H1 (cell line): Measurements from ENCODE around the gene DDX1.

Experiments used
- BCL11A ChIP-seq, 2 experiments: IDR thresholded peaks; one replicate each; pipeline ENCODE4 v1.6.1; 2011; ENCODE audit warnings: low read depth in 2 of 2, low read length in 2 of 2, mild to moderate bottlenecking in 2 of 2
- EZH2 ChIP-seq: fragments of 200-600 bp; sonication (generic); IDR thresholded peaks from 2 replicates; pipeline ENCODE4 v1.7.1; 2012; ENCODE audit warnings: low read depth, mild to moderate bottlenecking, moderate library complexity, low read length, inconsistent platforms; ENCODE audit not compliant: severe bottlenecking
- POLR2A ChIP-seq, 2 experiments: IDR thresholded peaks; 1 replicate in 1 of 2; 2 replicates in 1 of 2; pipeline ENCODE4 v1.6.1; 2011; ENCODE audit warnings: low read depth in 2 of 2, low read length in 2 of 2, mild to moderate bottlenecking in 2 of 2; ENCODE audit errors: control extremely low read depth in 1 of 2
- POLR2AphosphoS5 ChIP-seq: IDR thresholded peaks from 2 replicates; pipeline ENCODE4 v1.6.1; 2011; ENCODE audit warnings: low read depth, low read length
- RNF2 ChIP-seq: fragments of 200-900, 300-1000 bp; sonication (generic); IDR thresholded peaks from 2 replicates; pipeline ENCODE4 v1.7.1; 2016; ENCODE audit warnings: borderline replicate concordance, low read depth, mild to moderate bottlenecking, antibody characterized with exemption, low read length; ENCODE audit not compliant: poor library complexity, severe bottlenecking; ENCODE audit errors: missing control alignments
- SIX5 ChIP-seq: IDR thresholded peaks from 2 replicates; pipeline ENCODE4 v1.6.1; 2011; ENCODE audit warnings: mild to moderate bottlenecking, low read depth, low read length
- YY1 ChIP-seq: IDR thresholded peaks from 2 replicates; pipeline ENCODE4 v1.6.1; 2011; ENCODE audit warnings: low read depth, mild to moderate bottlenecking, low read length
- ZNF274 ChIP-seq: IDR thresholded peaks from 2 replicates; pipeline ENCODE4 v1.7.0; 2012; ENCODE audit warnings: low read length, borderline replicate concordance; ENCODE audit errors: extremely low read depth
- TF ChIP-seq, protein P1 (sequence below), 3 experiments: IDR thresholded peaks; 1 replicate in 2 of 3; 2 replicates in 1 of 3; pipeline versions ENCODE4 v1.5.1 to v1.6.1; 2011; ENCODE audit warnings: low read length in 3 of 3, mild to moderate bottlenecking in 3 of 3, inconsistent platforms in 2 of 3, low read depth in 1 of 3, moderate library complexity in 1 of 3; ENCODE audit not compliant: insufficient read depth in 1 of 3; ENCODE audit errors: control extremely low read depth in 1 of 3

DNA sequence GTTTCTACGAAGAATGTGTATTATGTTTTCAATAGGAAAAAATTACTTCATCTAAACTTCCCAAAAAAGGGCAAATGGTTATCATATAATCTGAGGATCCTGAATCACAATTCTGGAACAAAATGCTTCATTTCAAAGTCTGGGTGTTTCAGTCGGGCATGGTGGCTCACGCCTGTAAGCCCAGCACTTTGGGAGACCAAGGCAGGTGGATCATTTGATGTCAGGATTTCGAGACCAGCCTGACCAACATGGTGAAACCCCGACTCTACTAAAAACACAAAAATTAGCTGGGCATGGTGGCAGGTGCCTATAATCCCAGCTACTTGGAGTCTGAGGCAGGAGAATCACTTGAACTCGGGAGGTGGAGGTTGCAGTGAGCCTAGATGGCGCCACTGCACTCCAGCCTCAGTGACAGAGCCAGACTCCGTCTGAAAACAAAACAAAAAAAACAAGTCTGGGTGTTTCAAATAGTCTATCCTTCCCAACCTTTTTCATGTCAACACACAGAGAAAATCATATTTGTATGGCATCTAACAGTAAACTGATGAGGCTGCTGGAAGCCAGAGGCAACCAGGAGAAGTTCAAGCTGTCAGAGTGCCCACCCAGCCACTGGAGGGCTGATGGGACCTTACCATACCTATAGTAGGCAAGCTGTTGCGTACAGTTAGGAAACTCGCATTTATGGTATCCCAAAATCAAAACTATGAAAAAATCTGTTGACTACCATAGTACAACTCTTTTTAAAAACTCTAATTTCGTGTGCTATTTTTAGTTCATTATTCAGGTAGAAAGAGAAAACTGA is 45.2 kb upstream of the DDX1 start:
- TF ChIP-seq, protein P1, sequence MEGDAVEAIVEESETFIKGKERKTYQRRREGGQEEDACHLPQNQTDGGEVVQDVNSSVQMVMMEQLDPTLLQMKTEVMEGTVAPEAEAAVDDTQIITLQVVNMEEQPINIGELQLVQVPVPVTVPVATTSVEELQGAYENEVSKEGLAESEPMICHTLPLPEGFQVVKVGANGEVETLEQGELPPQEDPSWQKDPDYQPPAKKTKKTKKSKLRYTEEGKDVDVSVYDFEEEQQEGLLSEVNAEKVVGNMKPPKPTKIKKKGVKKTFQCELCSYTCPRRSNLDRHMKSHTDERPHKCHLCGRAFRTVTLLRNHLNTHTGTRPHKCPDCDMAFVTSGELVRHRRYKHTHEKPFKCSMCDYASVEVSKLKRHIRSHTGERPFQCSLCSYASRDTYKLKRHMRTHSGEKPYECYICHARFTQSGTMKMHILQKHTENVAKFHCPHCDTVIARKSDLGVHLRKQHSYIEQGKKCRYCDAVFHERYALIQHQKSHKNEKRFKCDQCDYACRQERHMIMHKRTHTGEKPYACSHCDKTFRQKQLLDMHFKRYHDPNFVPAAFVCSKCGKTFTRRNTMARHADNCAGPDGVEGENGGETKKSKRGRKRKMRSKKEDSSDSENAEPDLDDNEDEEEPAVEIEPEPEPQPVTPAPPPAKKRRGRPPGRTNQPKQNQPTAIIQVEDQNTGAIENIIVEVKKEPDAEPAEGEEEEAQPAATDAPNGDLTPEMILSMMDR (IDR thresholded peaks at IDR 0.05; ENCODE audit: control extremely low read depth in 1 of 3, insufficient read depth in 1 of 3, low read depth in 1 of 3, low read length in 3 of 3), result peak; percentile 8 to 56 (median 42); a peak in 3 of 4 replicates
- no peak for TF ChIP-seq POLR2A (IDR thresholded peaks at IDR 0.05; ENCODE audit: control extremely low read depth in 1 of 2, low read depth in 2 of 2, low read length in 2 of 2)
- no peak for TF ChIP-seq YY1
- TF ChIP-seq EZH2, result no peak
- TF ChIP-seq BCL11A (IDR thresholded peaks at IDR 0.05; ENCODE audit: low read depth in 2 of 2, low read length in 2 of 2), result no peak
- TF ChIP-seq POLR2AphosphoS5, result no peak
- TF ChIP-seq SIX5, result no peak
- TF ChIP-seq ZNF274, result no peak
- TF ChIP-seq RNF2, result no peak
